ENCODE results near the gene CNGB1. TPM values are rescaled to one million over a fixed set of nuclear protein-coding genes. Genes with fewer than 3 reads are reported as not detected.
A peak's percentile ranks its signal among the peaks of the same experiment; 100 is the strongest.
"Not testable (repeated sequence)": the region's sequence is repeated elsewhere in the genome, so short reads cannot be mapped to it uniquely, and the experiment has no call there.

Gene CNGB1
- total RNA-seq, 1 experiment from 2014 or later: not detected

GRCh38 chr16:57897996-57898395, 72.9 kb downstream of the CNGB1 start:
- Mint-ChIP-seq H3K27me3 (ENCODE audit: insufficient read depth, unreplicated experiment) (no peaks in the 10 kb centered on the region), H3K27ac (ENCODE audit: low read depth, unreplicated experiment) (no peak overlapping the region), H3K9me3 (ENCODE audit: unreplicated experiment) (peaks cover 7% of the 10 kb centered on the region), H3K4me1 (ENCODE audit: insufficient read depth, unreplicated experiment) (peaks cover 20% of the 10 kb centered on the region), H3K36me3 (ENCODE audit: insufficient read depth, unreplicated experiment) (peaks cover 6% of the 10 kb centered on the region), H3K4me3 (ENCODE audit: unreplicated experiment) (no peak overlapping the region)
- ChIA-PET POLR2A (interaction anchor here (0.6 to 2.2 kb wide), 3 partner anchors 90 to 297 kb away, joined by 3 to 17 read pairs (median 3); partner anchors contain the start of genes USB1 and ZNF319), CTCF (interaction anchor here (0.6 to 8.4 kb wide), 17 partner anchors 9 to 321 kb away, joined by 3 to 88 read pairs (median 6); partner anchors contain the start of genes CFAP20, USB1 and ZNF319)
- intact Hi-C loops (cut with micrococcal nuclease): loop anchor here (5.0 kb wide), 1 partner anchor 229 kb away; the partner anchor contains the start of gene CFAP20
- BruUV-seq (replicated peaks): no TSS peak
- no peak for DNase-seq (ENCODE audit: unreplicated experiment)
- TF ChIP-seq, protein P1, sequence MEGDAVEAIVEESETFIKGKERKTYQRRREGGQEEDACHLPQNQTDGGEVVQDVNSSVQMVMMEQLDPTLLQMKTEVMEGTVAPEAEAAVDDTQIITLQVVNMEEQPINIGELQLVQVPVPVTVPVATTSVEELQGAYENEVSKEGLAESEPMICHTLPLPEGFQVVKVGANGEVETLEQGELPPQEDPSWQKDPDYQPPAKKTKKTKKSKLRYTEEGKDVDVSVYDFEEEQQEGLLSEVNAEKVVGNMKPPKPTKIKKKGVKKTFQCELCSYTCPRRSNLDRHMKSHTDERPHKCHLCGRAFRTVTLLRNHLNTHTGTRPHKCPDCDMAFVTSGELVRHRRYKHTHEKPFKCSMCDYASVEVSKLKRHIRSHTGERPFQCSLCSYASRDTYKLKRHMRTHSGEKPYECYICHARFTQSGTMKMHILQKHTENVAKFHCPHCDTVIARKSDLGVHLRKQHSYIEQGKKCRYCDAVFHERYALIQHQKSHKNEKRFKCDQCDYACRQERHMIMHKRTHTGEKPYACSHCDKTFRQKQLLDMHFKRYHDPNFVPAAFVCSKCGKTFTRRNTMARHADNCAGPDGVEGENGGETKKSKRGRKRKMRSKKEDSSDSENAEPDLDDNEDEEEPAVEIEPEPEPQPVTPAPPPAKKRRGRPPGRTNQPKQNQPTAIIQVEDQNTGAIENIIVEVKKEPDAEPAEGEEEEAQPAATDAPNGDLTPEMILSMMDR (IDR thresholded peaks at IDR 0.05; ENCODE audit: unreplicated experiment): no peak

- Mint-ChIP-seq H3K27ac (ENCODE audit: low read depth, unreplicated experiment) (no peak overlapping the region), H3K27me3 (ENCODE audit: insufficient read depth, unreplicated experiment) (no peaks in the 10 kb centered on the region), H3K36me3 (ENCODE audit: insufficient read depth, unreplicated experiment) (peaks cover 6% of the 10 kb centered on the region), H3K4me1 (ENCODE audit: insufficient read depth, unreplicated experiment) (peaks cover 27% of the 10 kb centered on the region), H3K4me3 (ENCODE audit: unreplicated experiment) (no peak overlapping the region), H3K9me3 (ENCODE audit: unreplicated experiment) (peaks cover 7% of the 10 kb centered on the region)
- BruUV-seq (replicated peaks): no TSS peak
- intact Hi-C loops (cut with micrococcal nuclease): loop anchor here (5.0 kb wide), 1 partner anchor 230 kb away; the partner anchor contains the start of gene CFAP20
- CTCF ChIA-PET: interaction anchor here (0.7 to 8.4 kb wide), 8 partner anchors 10 to 296 kb away, joined by 3 to 88 read pairs (median 10); partner anchors contain the start of genes CFAP20, USB1 and ZNF319
- POLR2A ChIA-PET: no interaction called here
- no peak for DNase-seq (ENCODE audit: unreplicated experiment)
- TF ChIP-seq, protein P1 (IDR thresholded peaks at IDR 0.05; ENCODE audit: unreplicated experiment): no peak
These were observed 73.7 kb downstream of the CNGB1 start for GRCh38 chr16:57897053-57897784.

DNA sequence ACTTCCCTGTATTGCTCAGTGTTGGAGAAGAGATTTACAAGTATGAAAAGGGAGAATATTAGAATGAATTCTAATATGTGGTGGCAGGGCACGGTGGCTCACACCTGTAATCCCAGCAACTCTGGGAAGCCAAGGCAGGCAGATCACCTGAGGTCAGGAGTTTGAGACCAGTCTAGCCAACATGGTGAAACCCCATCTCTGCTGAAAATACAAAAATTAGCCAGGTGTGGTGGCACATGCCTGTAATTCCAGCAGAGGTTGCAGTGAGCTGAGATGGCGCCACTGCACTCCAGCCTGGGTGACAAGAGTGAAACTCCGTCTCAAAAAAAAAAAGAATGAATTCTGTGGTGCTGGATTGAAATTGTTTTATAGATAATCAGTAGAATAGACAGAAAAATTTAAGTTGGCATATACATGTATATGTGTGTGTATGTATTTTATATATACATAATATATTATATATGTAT, 75.8 kb downstream of the CNGB1 start:
- intact Hi-C loops (cut with micrococcal nuclease): loop anchor here (5.0 kb wide), 1 partner anchor 232 kb away; the partner anchor contains the start of gene CFAP20
- BruUV-seq (replicated peaks); H3K4me3 Mint-ChIP-seq (ENCODE audit: unreplicated experiment); H3K27me3 Mint-ChIP-seq (ENCODE audit: insufficient read depth, unreplicated experiment); CTCF ChIA-PET; H3K36me3 Mint-ChIP-seq (ENCODE audit: insufficient read depth, unreplicated experiment); H3K9me3 Mint-ChIP-seq (ENCODE audit: unreplicated experiment); POLR2A ChIA-PET; DNase-seq (ENCODE audit: unreplicated experiment): not testable (repeated sequence)
- Mint-ChIP-seq H3K27ac (ENCODE audit: low read depth, unreplicated experiment) (peak overlapping the region; percentile 92), H3K4me1 (ENCODE audit: insufficient read depth, unreplicated experiment) (peaks cover 39% of the 10 kb centered on the region)

- no peak for DNase-seq (ENCODE audit: unreplicated experiment)
- peaks cover 7% of the 10 kb centered on the region for H3K9me3 Mint-ChIP-seq (ENCODE audit: unreplicated experiment)
- H3K27ac Mint-ChIP-seq (ENCODE audit: low read depth, unreplicated experiment): peak overlapping the region; percentile 92
- BruUV-seq (replicated peaks): TSS peak; percentile 52
- peak overlapping the region; percentile 49 for H3K4me3 Mint-ChIP-seq (ENCODE audit: unreplicated experiment)
- H3K27me3 Mint-ChIP-seq (ENCODE audit: insufficient read depth, unreplicated experiment): no peaks in the 10 kb centered on the region
- CTCF ChIA-PET: interaction anchor here (0.7 to 1.5 kb wide), 2 partner anchors 100 to 137 kb away, joined by 3 to 5 read pairs; no protein-coding TSS in a partner anchor
- intact Hi-C loops (cut with micrococcal nuclease): loop anchor here (5.0 kb wide), 1 partner anchor 233 kb away; the partner anchor contains the start of gene CFAP20
- peaks cover 34% of the 10 kb centered on the region for H3K4me1 Mint-ChIP-seq (ENCODE audit: insufficient read depth, unreplicated experiment)
- TF ChIP-seq, protein P1 (IDR thresholded peaks at IDR 0.05; ENCODE audit: unreplicated experiment): no peak
- POLR2A ChIA-PET: interaction anchor here (0.7 to 1.1 kb wide), 3 partner anchors 12 to 106 kb away, joined by 3 to 6 read pairs (median 3); partner anchors contain the start of genes USB1 and ZNF319
- peaks cover 6% of the 10 kb centered on the region for H3K36me3 Mint-ChIP-seq (ENCODE audit: insufficient read depth, unreplicated experiment)
These were observed 76.4 kb downstream of the CNGB1 start for GRCh38 chr16:57894390-57895080.

Data from MCF 10A (cell line).